Kidney epithelial cell (primary cell): ENCODE measurements around the gene GINS1. TPM values are rescaled to one million over a fixed set of nuclear protein-coding genes. Genes with fewer than 3 reads are reported as not detected.
A peak's percentile ranks its signal among the peaks of the same experiment; 100 is the strongest.

Source experiments
- DNase-seq: peaks from one replicate; pipeline ENCODE4 v3.0.0-alpha.2; 2010; ENCODE audit warnings: low read depth
- H3K27me3 ChIP-seq: 2 replicates; pipeline ENCODE4 v1.6.0; 2011; ENCODE audit warnings: low read length; ENCODE audit not compliant: control insufficient read depth, insufficient read depth
- H3K36me3 ChIP-seq: 2 replicates; pipeline ENCODE4 v1.5.1; 2011; ENCODE audit warnings: low read length; ENCODE audit not compliant: control insufficient read depth, insufficient read depth
- H3K4me3 ChIP-seq: 2 replicates; pipeline ENCODE4 v1.5.1; 2011; ENCODE audit warnings: low read depth, mild to moderate bottlenecking, control low read depth, low read length
- CTCF ChIP-seq: IDR thresholded peaks from 2 replicates; pipeline ENCODE4 v1.5.1; 2011; ENCODE audit warnings: mild to moderate bottlenecking, moderate library complexity, low read length, control low read depth, inconsistent platforms; ENCODE audit not compliant: insufficient read depth, poor library complexity, severe bottlenecking
- total RNA-seq: library from RNA; depleted of rRNA; stranded (reverse); fragments of >200 nt; gene quantifications from 2 replicates; pipeline ENCODE4 v1.2.3, GENCODE V29; 2015

The GINS1 gene
- 6.6 and 7.7 TPM in 2 replicates for total RNA-seq

- no peaks in the 10 kb centered on the region for H3K36me3 ChIP-seq
- peak; percentile 60 for DNase-seq
- TF ChIP-seq CTCF: no peak
Measured at GRCh38 chr20:25407311-25408169, at the start of gene GINS1. Gene GINS1 (plus strand): TSS chr20:25407673. CDS start chr20:25407821, 148 bp downstream.

GRCh38 chr20:25360631-25361286 lies 46.7 kb upstream of the GINS1 start:
- Histone ChIP-seq H3K4me3 (no peak overlapping the region), H3K27me3 (no peaks in the 10 kb centered on the region), H3K36me3 (no peaks in the 10 kb centered on the region)
- no peak for DNase-seq
- TF ChIP-seq CTCF: no peak

More at GRCh38 chr20:25407311-25408169, at the start of gene GINS1:
- Histone ChIP-seq H3K27me3 (no peaks in the 10 kb centered on the region), H3K4me3 (peak within 1 kb of the TSS; percentile 73)

- no peaks in the 10 kb centered on the region for H3K36me3 ChIP-seq
- H3K4me3 ChIP-seq: no peak overlapping the region
- no peak for DNase-seq
- no peaks in the 10 kb centered on the region for H3K27me3 ChIP-seq
- TF ChIP-seq CTCF: no peak
Measured at GRCh38 chr20:25361287-25361683, 46.2 kb upstream of the GINS1 start.

- Histone ChIP-seq H3K36me3 (no peaks in the 10 kb centered on the region), H3K27me3 (no peaks in the 10 kb centered on the region), H3K4me3 (no peak overlapping the region)
- no peak for DNase-seq
- no peak for TF ChIP-seq CTCF
Measured at GRCh38 chr20:25364180-25364788, 43.2 kb upstream of the GINS1 start.

- TF ChIP-seq CTCF: no peak
- no peaks in the 10 kb centered on the region for H3K36me3 ChIP-seq
- no peak for DNase-seq
- no peak overlapping the region for H3K4me3 ChIP-seq
- H3K27me3 ChIP-seq: no peaks in the 10 kb centered on the region
Measured at GRCh38 chr20:25364879-25365699, 42.4 kb upstream of the GINS1 start.
